Heart left ventricle (tissue), 16 donors: ENCODE results near the gene OR52W1. TPM values are rescaled to one million over a fixed set of nuclear protein-coding genes. Genes with fewer than 3 reads are reported as not detected.

Experiments
- ATAC-seq, 4 donors: fragments of 200-7000 bp; cut with Tn5 transposase; one replicate each; pipeline ENCODE4 v1.9.1; 2020 to 2022; ENCODE audit warnings: moderate library complexity in 4 of 4, mild to moderate bottlenecking in 3 of 4, moderate number of reproducible peaks in 1 of 4
- DNase-seq, 5 donors: peaks; one replicate each; pipeline ENCODE4 v3.0.0-alpha.2; 2020
- H3K27ac ChIP-seq, 12 donors: fragments of 200-600 bp; sonication (generic) in 4 of 12; one replicate each; pipeline versions ENCODE4 v1.5.0 to v1.8.0; 2016 to 2022; ENCODE audit warnings: mild to moderate bottlenecking in 2 of 12
- H3K27me3 ChIP-seq, 9 donors: fragments of 200-600 bp; sonication (generic) in 2 of 9; one replicate each; pipeline versions ENCODE4 v1.5.1 to v1.8.0; 2016 to 2022; ENCODE audit warnings: mild to moderate bottlenecking in 3 of 9
- H3K36me3 ChIP-seq, 9 donors: fragments of 200-600 bp; sonication (generic) in 2 of 9; one replicate each; pipeline versions ENCODE4 v1.5.0 to v1.8.0; 2018 to 2022; ENCODE audit warnings: mild to moderate bottlenecking in 2 of 9
- H3K4me1 ChIP-seq, 12 donors: fragments of 200-600 bp; sonication (generic) in 4 of 12; one replicate each; pipeline versions ENCODE4 v1.5.0 to v1.8.0; 2016 to 2022; ENCODE audit warnings: mild to moderate bottlenecking in 3 of 12
- H3K4me3 ChIP-seq, 12 donors: fragments of 200-600 bp; sonication (generic) in 4 of 12; one replicate each; pipeline versions ENCODE4 v1.5.0 to v1.8.0; 2017 to 2022; ENCODE audit warnings: mild to moderate bottlenecking in 9 of 12, moderate library complexity in 4 of 12
- H3K9me3 ChIP-seq, 12 donors: fragments of 200-600 bp; sonication (generic) in 4 of 12; one replicate each; pipeline versions ENCODE4 v1.5.0 to v1.8.0; 2016 to 2022; ENCODE audit warnings: mild to moderate bottlenecking in 1 of 12
- CTCF ChIP-seq, 12 donors: fragments of 200-600 bp; sonication (generic) in 4 of 12; IDR thresholded peaks; one replicate each; pipeline versions ENCODE4 v1.5.0 to v1.8.0; 2018 to 2022; ENCODE audit warnings: antibody characterized with exemption in 12 of 12, mild to moderate bottlenecking in 5 of 12
- POLR2A ChIP-seq, 2 donors: fragments of 450-650 bp; IDR thresholded peaks; one replicate each; pipeline ENCODE4 v1.6.1; 2017; ENCODE audit warnings: antibody characterized with exemption in 2 of 2, mild to moderate bottlenecking in 2 of 2, moderate library complexity in 2 of 2
- WGBS, 4 donors: extraction: QIAGEN DNeasy Blood & Tissue Kit in 2 of 4; methylation state at CpG; one replicate each; pipeline versions ENCODE4 v1.1.5 to v1.1.7; 2013 to 2018; 5-methylcytosine and 5-hydroxymethylcytosine counted together
- intact Hi-C, 10 donors: fragments of 100-400 bp; cut with DNase I; formaldehyde crosslinking; loops; one replicate each; pipeline versions ENCODE4 v1.11.1 to v1.14.2; 2022
- polyA plus RNA-seq, 2 donors: library from polyadenylated mRNA; stranded (reverse); fragments of 200-250 nt; gene quantifications; one replicate each; pipeline ENCODE4 v1.2.3, GENCODE V29; 2013
- total RNA-seq, 9 donors: library from RNA; depleted of rRNA in 2 of 9; stranded (reverse); fragments of >200 nt in 2 of 9; fragmentation: NEBNext Ultra II Directional in 3 of 9; extraction: Animal tissue kit (Norgen Biotek cat#: 25700) in 3 of 9; gene quantifications; one replicate each; pipeline versions ENCODE4 v1.1.0 to v1.2.4, GENCODE V29; 2016 to 2023
- donor health status: ischemic (EF 13 %, LVEDD 7.1; RV severe dilation, severe dysfunction).
- donor health status: healthy with polysubstance abuse.
- donor health status: DM: no; HTN: yes; CAD: no.
- donor health status: DM: no; HTN: no; CAD: no.
- donor health status: ischemic (EF 25% LVEDD 6.9; RV normal size, moderate dysfunction).
- donor health status: ischemic (EF 25% LVEDD 5.7; RV mildly dilated, moderate dysfunction).
- donor health status: healthy.
- donor health status: DM: yes; HTN: yes; CAD: no.
- donor health status: ischemic (EF 35%, LVEDD 5.7; RV mildly dilated, moderate dysfunction).
- donor health status: nonischemic (EF 11% LVEDD 7.7; RV severe dilation, severe dysfunction).
- donor health status: DM: yes; HTN: yes; CAD: no.
- donor health status: PGD.
- donor health status: ischemic (EF 29% LVEDD 5.4; RV normal size, mild dysfunction).
- donor health status: nonischemic (EF 23%, LVEDD 6.1; RV moderate dilation, normal function).

Gene OR52W1
- total and polyA plus RNA-seq, 11 donors: not detected

- DNase-seq (no peak), ATAC-seq (no peak)
- intact Hi-C loops: no loop called here
- no peak for TF ChIP-seq CTCF (IDR thresholded peaks at IDR 0.05)
- TF ChIP-seq POLR2A (IDR thresholded peaks at IDR 0.05): no peak
- no peaks in the 10 kb centered on the region for H3K9me3 ChIP-seq
- H3K27me3 ChIP-seq: no peaks in the 10 kb centered on the region
- H3K36me3 ChIP-seq: peaks cover 0 to 81% (median 52%) of the 10 kb centered on the region in 9 donors
- 45 to 67% (median 59%) methylated on average over 3 of the region's 3 CpGs for WGBS, 4 donors
- no peak overlapping the region for H3K4me3 ChIP-seq
- peaks cover 0 to 28% (median 0%) of the 10 kb centered on the region in 12 donors for H3K4me1 ChIP-seq
- H3K27ac ChIP-seq: peak overlapping the region in 1 of 12 donors; percentile 17
These were observed 7.6 kb downstream of the OR52W1 start for GRCh38 chr11:6206456-6207180.

- ATAC-seq (no peak), DNase-seq (no peak)
- peaks cover 0 to 98% (median 82%) of the 10 kb centered on the region in 9 donors for H3K36me3 ChIP-seq
- H3K4me3 ChIP-seq: no peak overlapping the region
- H3K4me1 ChIP-seq: peaks cover 0 to 3% (median 0%) of the 10 kb centered on the region in 12 donors
- intact Hi-C loops: no loop called here
- H3K9me3 ChIP-seq: no peaks in the 10 kb centered on the region
- no peak overlapping the region for H3K27ac ChIP-seq
- H3K27me3 ChIP-seq: no peaks in the 10 kb centered on the region
- 92 to 99% (median 96%) methylated on average over 7 to 12 of the region's 12 CpGs for WGBS, 4 donors
- TF ChIP-seq CTCF (IDR thresholded peaks at IDR 0.05) (no peak), POLR2A (IDR thresholded peaks at IDR 0.05) (no peak)
These were observed 10.8 kb downstream of the OR52W1 start for GRCh38 chr11:6209801-6210200.

- H3K4me1 ChIP-seq: no peaks in the 10 kb centered on the region
- no peak for DNase-seq
- H3K9me3 ChIP-seq: no peaks in the 10 kb centered on the region
- no peak overlapping the region for H3K27ac ChIP-seq
- TF ChIP-seq POLR2A (IDR thresholded peaks at IDR 0.05) (no peak), CTCF (IDR thresholded peaks at IDR 0.05) (no peak)
- peaks cover 0 to 98% (median 83%) of the 10 kb centered on the region in 9 donors for H3K36me3 ChIP-seq
- intact Hi-C loops: no loop called here
- WGBS, 4 donors: 97 to 98% (median 97%) methylated on average over 9 of the region's 9 CpGs
- H3K4me3 ChIP-seq: no peak overlapping the region
- no peaks in the 10 kb centered on the region for H3K27me3 ChIP-seq
- ATAC-seq: no peak
These were observed 11.4 kb downstream of the OR52W1 start for GRCh38 chr11:6210274-6210955.

- 95 to 97% (median 95%) methylated on average over 9 to 10 of the region's 10 CpGs for WGBS, 4 donors
- Histone ChIP-seq H3K9me3 (no peaks in the 10 kb centered on the region), H3K36me3 (peaks cover 0 to 100% (median 99%) of the 10 kb centered on the region in 9 donors), H3K4me1 (peaks cover 0 to 10% (median 0%) of the 10 kb centered on the region in 12 donors), H3K27me3 (no peaks in the 10 kb centered on the region), H3K4me3 (no peak overlapping the region), H3K27ac (no peak overlapping the region)
- intact Hi-C loops: no loop called here
- ATAC-seq: no peak
- DNase-seq: no peak
- TF ChIP-seq POLR2A (IDR thresholded peaks at IDR 0.05) (no peak), CTCF (IDR thresholded peaks at IDR 0.05) (no peak)
These were observed 15.5 kb downstream of the OR52W1 start for GRCh38 chr11:6214530-6214929.
